NOMO-1 treated with dmso at 0.1 percent for 144 hours (cell line): ENCODE results near the gene ARHGEF18.

Source experiments
- DNase-seq: peaks from one replicate; lab custom pipeline; 2025; ENCODE audit not compliant: unreplicated experiment; lab: John Stamatoyannopoulos, UW

Gene ARHGEF18

GRCh38 chr19:7383284-7383683 is 34.5 kb downstream of the ARHGEF18 start:
- no peak for DNase-seq

GRCh38 chr19:7385062-7385461 is 36.3 kb downstream of the ARHGEF18 start:
- DNase-seq = no peak

DNA sequence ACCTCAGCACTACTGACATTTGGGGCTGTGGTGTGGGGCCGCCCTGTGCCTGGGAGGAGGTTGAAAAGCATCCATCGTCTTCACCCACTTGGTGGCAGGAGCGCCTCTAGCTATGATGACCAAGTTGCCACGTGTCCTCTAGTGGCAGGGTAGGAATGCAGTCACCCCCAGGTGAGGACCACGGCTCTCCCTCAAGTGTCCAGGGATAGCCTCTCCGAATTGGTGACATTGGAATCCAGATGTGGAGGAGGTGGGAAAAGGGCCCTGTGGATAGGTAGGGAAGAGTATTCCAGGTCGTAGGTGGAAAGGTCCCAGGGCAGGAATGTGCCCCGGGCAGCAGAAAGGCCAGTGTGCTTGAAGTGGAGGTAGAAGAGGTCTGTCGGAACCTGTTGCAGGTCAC is 37.6 kb downstream of the ARHGEF18 start:
- no peak for DNase-seq

DNA sequence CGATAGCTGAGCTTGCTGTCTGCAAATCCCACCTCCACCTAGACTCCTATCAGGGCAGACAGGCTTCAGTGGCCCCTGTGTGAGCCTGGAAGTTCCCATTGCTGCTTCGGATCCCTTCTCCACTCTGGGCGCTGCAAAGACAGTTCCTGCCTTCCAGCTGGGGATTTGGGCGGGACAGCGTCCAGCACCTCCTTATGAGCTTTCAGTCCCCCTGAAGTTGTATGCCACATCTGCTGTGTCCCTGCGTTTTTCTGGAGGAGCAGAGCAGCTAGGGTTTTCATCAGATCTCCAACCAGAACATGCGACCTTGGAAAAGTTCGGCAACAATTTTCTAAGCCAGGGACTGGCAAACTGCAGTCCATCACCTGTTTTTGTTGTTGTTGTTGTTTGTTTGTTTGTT is 38.0 kb downstream of the ARHGEF18 start:
- DNase-seq = no peak

DNA sequence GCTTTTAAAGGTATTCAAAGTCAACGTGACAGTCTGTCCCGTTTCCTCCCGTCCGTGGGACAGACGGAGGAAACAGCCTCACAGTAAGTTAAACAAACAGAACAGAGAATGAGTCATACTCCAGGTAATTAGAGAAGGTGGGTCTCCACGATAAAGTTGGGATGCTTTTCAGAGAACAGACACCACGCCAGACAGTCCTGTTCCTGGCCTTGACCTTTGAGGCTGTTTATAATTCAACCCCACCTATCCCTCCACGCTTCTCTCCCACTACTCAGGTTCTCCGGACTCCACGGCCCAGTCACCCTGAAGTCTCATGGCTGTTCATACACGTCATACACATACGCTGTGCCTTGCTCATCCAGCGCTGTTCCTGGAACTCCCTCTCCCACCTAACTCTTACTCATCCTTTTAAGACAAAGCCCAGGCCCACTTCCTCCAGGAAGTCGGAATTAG is 42.5 kb downstream of the ARHGEF18 start:
- no peak for DNase-seq

GRCh38 chr19:7393459-7393858 is 44.7 kb downstream of the ARHGEF18 start:
- no peak for DNase-seq

DNA sequence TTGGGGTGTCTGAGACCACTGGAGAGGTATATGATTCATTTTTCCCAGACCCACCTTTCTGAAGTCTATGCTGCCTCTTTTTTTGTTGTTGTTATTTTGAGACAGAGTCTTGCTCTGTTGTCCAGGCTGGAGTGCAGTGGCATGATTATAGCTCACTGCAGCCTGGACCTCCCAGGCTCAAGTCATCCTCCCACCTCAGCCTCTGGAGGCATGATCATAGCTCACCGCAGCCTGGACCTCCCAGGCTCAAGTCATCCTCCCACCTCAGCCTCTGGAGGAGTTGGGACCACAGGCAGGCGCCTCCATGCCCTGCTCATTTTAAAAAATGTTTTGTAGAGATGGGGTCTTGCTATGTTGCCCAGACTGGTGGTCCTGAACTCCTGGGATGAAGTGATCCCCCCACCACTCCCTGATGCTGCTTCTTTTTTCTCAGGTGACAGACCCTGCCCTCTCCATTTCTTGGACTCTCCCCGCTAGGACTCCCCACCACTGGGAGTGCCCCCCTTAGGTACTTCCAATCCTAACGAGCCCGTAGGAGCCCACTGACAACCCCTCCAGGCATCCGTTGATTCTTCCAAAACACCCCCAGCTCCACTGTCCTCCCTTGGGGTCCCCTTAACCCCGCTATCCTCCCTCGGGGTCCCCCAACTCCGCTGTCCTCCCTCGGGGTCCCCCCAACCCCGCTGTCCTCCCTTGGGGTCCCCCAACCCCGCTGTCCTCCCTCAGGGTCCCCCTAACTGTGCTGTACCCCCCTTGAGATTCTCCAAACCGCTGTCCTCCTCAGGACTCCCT is 45.4 kb downstream of the ARHGEF18 start:
- DNase-seq = no peak

DNA sequence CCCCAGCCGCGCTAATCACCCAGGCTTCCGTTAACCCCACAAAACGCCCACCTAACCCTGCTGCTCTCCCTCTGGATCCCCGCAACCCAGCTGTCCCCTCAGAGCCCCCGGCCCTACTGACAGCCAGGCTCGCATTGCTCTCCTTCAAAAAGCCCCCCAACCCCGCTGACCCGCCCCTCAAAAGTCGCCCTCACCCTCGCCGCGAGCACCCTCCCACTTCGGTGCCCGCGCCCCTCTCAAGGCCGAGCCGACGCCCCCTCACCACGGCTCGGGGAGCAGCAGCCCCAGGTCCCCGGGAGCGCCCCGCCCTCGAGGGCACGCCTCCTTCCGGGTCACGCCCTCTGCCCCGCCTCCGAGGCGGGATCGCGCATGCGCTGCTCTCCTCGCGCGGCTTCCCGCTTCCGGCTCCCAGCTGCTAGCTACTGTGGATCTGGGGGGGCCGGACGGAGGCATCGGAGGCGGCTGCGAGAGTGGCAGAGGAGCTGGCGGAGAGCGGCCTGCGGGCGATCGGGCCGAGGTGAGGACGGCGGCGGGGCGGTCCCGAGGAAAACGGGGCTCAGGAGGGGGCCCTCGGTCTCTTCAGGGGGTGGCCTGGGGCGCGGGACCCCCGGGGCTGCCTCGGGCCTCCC is 46.1 kb downstream of the ARHGEF18 start:
- peak; percentile 41 for DNase-seq

GRCh38 chr19:7395360-7396066 is 46.8 kb downstream of the ARHGEF18 start:
- DNase-seq = no peak

DNA sequence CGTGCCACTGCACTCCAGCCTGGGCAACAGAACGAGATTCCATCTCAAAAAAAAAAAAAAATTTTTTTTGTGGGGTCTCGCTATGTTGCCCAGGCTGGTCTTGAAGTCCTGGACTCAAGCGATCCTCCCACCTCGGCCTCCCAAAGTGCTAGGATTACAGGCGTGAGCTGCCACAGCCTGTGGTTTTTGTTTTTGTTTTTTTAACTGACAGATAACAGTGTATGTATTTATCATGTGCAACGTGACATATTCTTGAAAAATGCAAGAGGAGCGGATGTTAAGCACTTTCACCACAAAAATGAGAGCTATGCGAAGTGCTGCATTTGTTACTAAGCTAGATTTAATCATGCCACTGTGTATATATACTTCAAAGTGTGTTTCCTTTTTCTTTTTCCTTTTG is 49.0 kb downstream of the ARHGEF18 start:
- no peak for DNase-seq
